Heart left ventricle (tissue), 13 donors: ENCODE results near the gene GGN.

Source experiments
- CTCF ChIP-seq, 12 donors: fragments of 200-600 bp; sonication (generic) in 4 of 12; IDR thresholded peaks; one replicate each; pipeline versions ENCODE4 v1.5.0 to v1.8.0; 2018 to 2022; ENCODE audit warnings: antibody characterized with exemption in 12 of 12, mild to moderate bottlenecking in 5 of 12
- POLR2A ChIP-seq, 2 donors: fragments of 450-650 bp; IDR thresholded peaks; one replicate each; pipeline ENCODE4 v1.6.1; 2017; ENCODE audit warnings: antibody characterized with exemption in 2 of 2, mild to moderate bottlenecking in 2 of 2, moderate library complexity in 2 of 2
- donor health status: ischemic (EF 13 %, LVEDD 7.1; RV severe dilation, severe dysfunction).
- donor health status: DM: no; HTN: yes; CAD: no.
- donor health status: DM: no; HTN: no; CAD: no.
- donor health status: ischemic (EF 25% LVEDD 6.9; RV normal size, moderate dysfunction).
- donor health status: ischemic (EF 25% LVEDD 5.7; RV mildly dilated, moderate dysfunction).
- donor health status: ischemic (EF 35%, LVEDD 5.7; RV mildly dilated, moderate dysfunction).
- donor health status: nonischemic (EF 11% LVEDD 7.7; RV severe dilation, severe dysfunction).
- donor health status: DM: yes; HTN: yes; CAD: no.
- donor health status: PGD.
- donor health status: ischemic (EF 29% LVEDD 5.4; RV normal size, mild dysfunction).
- donor health status: nonischemic (EF 23%, LVEDD 6.1; RV moderate dilation, normal function).

GRCh38 chr19:38417544-38418506 lies 30.0 kb upstream of the GGN start:
- peak in 1 of 12 donors; percentile 5 for TF ChIP-seq CTCF (IDR thresholded peaks at IDR 0.05)
- TF ChIP-seq POLR2A (IDR thresholded peaks at IDR 0.05) = no peak
